ENCODE results near the gene FAM110C. TPM values are rescaled to one million over a fixed set of nuclear protein-coding genes. Genes with fewer than 3 reads are reported as not detected.

Gene FAM110C
- total RNA-seq, 1 donor from 2014 or later, result 31.4 TPM

Other genes starting within 250 kb of the FAM110C start
- 47.1 and 59.5 TPM in 2 replicates for gene SH3YL1, start 217.5 kb upstream of the FAM110C start, total RNA-seq
- 117 and 127 TPM in 2 replicates for gene ACP1, start 218.4 kb upstream of the FAM110C start, total RNA-seq
- 3.9 and 12.9 TPM in 2 replicates for gene ALKAL2, start 241.6 kb upstream of the FAM110C start, total RNA-seq